Stimulated activated CD8-positive, alpha-beta memory T cell treated with anti-CD3 and anti-CD28 coated beads, Interleukin-15, amount 100 ng/mL, for 4 hours (primary cell): Measurements from ENCODE around the gene ZFYVE28.

Experiments
- DNase-seq, 2 donors: peaks; one replicate each; pipeline ENCODE4 v3.0.0-alpha.2; 2020; ENCODE audit warnings: low read depth in 2 of 2

The ZFYVE28 gene

GRCh38 chr4:2333356-2333841 lies 85.0 kb downstream of the ZFYVE28 start:
- DNase-seq, result no peak

GRCh38 chr4:2332976-2333319 lies 85.5 kb downstream of the ZFYVE28 start:
- no peak for DNase-seq

GRCh38 chr4:2332201-2332975 lies 86.1 kb downstream of the ZFYVE28 start:
- DNase-seq, result no peak

GRCh38 chr4:2331519-2332200 lies 86.8 kb downstream of the ZFYVE28 start:
- no peak for DNase-seq

- no peak for DNase-seq
These were observed 87.4 kb downstream of the ZFYVE28 start for GRCh38 chr4:2331043-2331420.

- DNase-seq, result no peak
These were observed 88.1 kb downstream of the ZFYVE28 start for GRCh38 chr4:2330091-2331042.

GRCh38 chr4:2327579-2327978 lies 90.9 kb downstream of the ZFYVE28 start:
- no peak for DNase-seq

GRCh38 chr4:2324891-2325290 lies 93.6 kb downstream of the ZFYVE28 start:
- no peak for DNase-seq

GRCh38 chr4:2322841-2323240 lies 95.6 kb downstream of the ZFYVE28 start:
- DNase-seq, result no peak

GRCh38 chr4:2322227-2322626 lies 96.2 kb downstream of the ZFYVE28 start:
- DNase-seq, result no peak

- DNase-seq, result no peak
These were observed 96.9 kb downstream of the ZFYVE28 start for GRCh38 chr4:2321279-2322196.

- DNase-seq, result no peak
These were observed 97.7 kb downstream of the ZFYVE28 start for GRCh38 chr4:2320746-2321145.

GRCh38 chr4:2320152-2320551 lies 98.3 kb downstream of the ZFYVE28 start:
- no peak for DNase-seq

- DNase-seq, result no peak
These were observed 99.6 kb downstream of the ZFYVE28 start for GRCh38 chr4:2318885-2319284.

GRCh38 chr4:2318476-2318875 lies 100.0 kb downstream of the ZFYVE28 start:
- DNase-seq, result no peak

GRCh38 chr4:2313366-2313765 lies 105.1 kb downstream of the ZFYVE28 start:
- DNase-seq, result no peak

GRCh38 chr4:2306773-2307410 lies 111.6 kb downstream of the ZFYVE28 start:
- DNase-seq, result no peak

- DNase-seq, result no peak
These were observed 112.5 kb downstream of the ZFYVE28 start for GRCh38 chr4:2305766-2306501.

GRCh38 chr4:2304877-2305561 lies 113.4 kb downstream of the ZFYVE28 start:
- DNase-seq, result no peak
